IMR-90 (cell line): Measurements from ENCODE around the gene MEGF11. TPM values are rescaled to one million over a fixed set of nuclear protein-coding genes. Genes with fewer than 3 reads are reported as not detected.

Experiments
- ATAC-seq: fragments of 200-7000 bp; cut with Tn5 transposase; 2 replicates; pipeline ENCODE4 v1.9.1; 2020; ENCODE audit warnings: low read depth, mild to moderate bottlenecking, moderate library complexity
- BruUV-seq: library from RNA; stranded (reverse); fragments of 400-500 nt; replicated peaks from 2 replicates; lab custom pipeline; 2021; lab: Mats Ljungman, UMichigan
- CTCF ChIA-PET: fragments of 300-600 bp; formaldehyde crosslinking; extraction: SDS; loops from one replicate; lab custom pipeline; 2021; ENCODE audit warnings: antibody characterized with exemption; lab: Yijun Ruan, JAX
- POLR2A ChIA-PET: fragments of 300-600 bp; sonication (Branson Sonifier 250); formaldehyde crosslinking; loops from one replicate; lab custom pipeline; 2022; ENCODE audit warnings: antibody characterized with exemption; ENCODE audit not compliant: unreplicated experiment; lab: Charles Lee
- DNase-seq: peaks from one replicate; pipeline ENCODE4 v3.0.0; 2013
- H2AFZ ChIP-seq: replicated peaks from 2 replicates; pipeline ENCODE3; 2013; ENCODE audit warnings: low read length, mild to moderate bottlenecking; ENCODE audit not compliant: poor library complexity
- H2AK5ac ChIP-seq: 2 replicates; pipeline ENCODE4 v1.6.1; 2013; ENCODE audit warnings: low read depth, low read length, inconsistent platforms
- H2AK9ac ChIP-seq: replicated peaks from 2 replicates; pipeline ENCODE3; 2013; ENCODE audit warnings: mild to moderate bottlenecking, low read depth, low read length, moderate library complexity; ENCODE audit not compliant: poor library complexity
- H2BK120ac ChIP-seq: 2 replicates; pipeline ENCODE4 v1.6.1; 2013; ENCODE audit warnings: low read depth, low read length, inconsistent platforms
- H2BK15ac ChIP-seq: 3 replicates; pipeline ENCODE4 v1.6.1; 2013; ENCODE audit warnings: low read depth, low read length, inconsistent platforms
- H2BK20ac ChIP-seq: 2 replicates; pipeline ENCODE4 v1.6.1; 2013; ENCODE audit warnings: low read depth, mild to moderate bottlenecking, inconsistent platforms, low read length, moderate library complexity
- H2BK5ac ChIP-seq: 2 replicates; pipeline ENCODE4 v1.6.1; 2013; ENCODE audit warnings: mild to moderate bottlenecking, low read depth, low read length, inconsistent platforms; ENCODE audit not compliant: poor library complexity, severe bottlenecking
- H3K14ac ChIP-seq: replicated peaks from 2 replicates; pipeline ENCODE4 v1.6.1; 2013; ENCODE audit warnings: low read depth, low read length, inconsistent platforms
- H3K18ac ChIP-seq: 2 replicates; pipeline ENCODE4 v1.6.1; 2013; ENCODE audit warnings: low read depth, low read length, control low read depth
- H3K23ac ChIP-seq: 2 replicates; pipeline ENCODE4 v1.6.1; 2013; ENCODE audit warnings: low read depth, low read length, inconsistent platforms
- H3K27ac ChIP-seq: 2 replicates; pipeline ENCODE4 v1.5.1; 2013; ENCODE audit warnings: mild to moderate bottlenecking, control low read depth, low read length; ENCODE audit not compliant: insufficient read depth
- H3K27me3 ChIP-seq: 2 replicates; pipeline ENCODE4 v1.6.1; 2013; ENCODE audit warnings: low read length; ENCODE audit not compliant: control insufficient read depth, insufficient read depth
- H3K36me3 ChIP-seq: 2 replicates; pipeline ENCODE4 v1.6.1; 2013; ENCODE audit warnings: low read length, mixed read lengths; ENCODE audit not compliant: control insufficient read depth, insufficient read depth
- H3K4ac ChIP-seq: 2 replicates; pipeline ENCODE4 v1.6.1; 2013; ENCODE audit warnings: low read depth, low read length, inconsistent platforms
- H3K4me1 ChIP-seq: 2 replicates; pipeline ENCODE4 v1.6.1; 2013; ENCODE audit warnings: low read length, mixed read lengths; ENCODE audit not compliant: control insufficient read depth, insufficient read depth
- H3K4me2 ChIP-seq: 2 replicates; pipeline ENCODE4 v1.6.1; 2013; ENCODE audit warnings: low read depth, mild to moderate bottlenecking, control low read depth, low read length, moderate library complexity
- H3K4me3 ChIP-seq: 2 replicates; pipeline ENCODE4 v1.5.1; 2013; ENCODE audit warnings: low read depth, mild to moderate bottlenecking, control low read depth, low read length, moderate library complexity; ENCODE audit not compliant: insufficient read depth
- H3K56ac ChIP-seq: 2 replicates; pipeline ENCODE4 v1.6.1; 2013; ENCODE audit warnings: low read length, inconsistent platforms; ENCODE audit not compliant: insufficient read depth; ENCODE audit errors: extremely low read depth
- H3K79me1 ChIP-seq, 2 experiments: 2 replicates each; pipeline ENCODE4 v1.6.1; 2013; ENCODE audit warnings: low read length in 2 of 2, inconsistent platforms in 1 of 2, low read depth in 1 of 2
- H3K9ac ChIP-seq: 2 replicates; pipeline ENCODE4 v1.6.1; 2013; ENCODE audit warnings: low read depth, low read length, control low read depth
- H3K9me1 ChIP-seq: 2 replicates; pipeline ENCODE4 v1.6.1; 2013; ENCODE audit warnings: low read length, inconsistent platforms; ENCODE audit not compliant: insufficient read depth
- H3K9me3 ChIP-seq: 2 replicates; pipeline ENCODE4 v1.6.1; 2013; ENCODE audit warnings: low read length; ENCODE audit not compliant: control insufficient read depth, insufficient read depth
- H4K20me1 ChIP-seq: 2 replicates; pipeline ENCODE4 v1.6.1; 2013; ENCODE audit warnings: low read length, inconsistent platforms; ENCODE audit not compliant: insufficient read depth
- H4K5ac ChIP-seq: 2 replicates; pipeline ENCODE4 v1.6.1; 2013; ENCODE audit warnings: mild to moderate bottlenecking, low read depth, low read length, control low read depth
- H4K8ac ChIP-seq, 2 experiments: 2 replicates each; pipeline ENCODE4 v1.6.1; 2013; ENCODE audit warnings: low read depth in 2 of 2, low read length in 2 of 2, control low read depth in 1 of 2, inconsistent platforms in 1 of 2
- H4K91ac ChIP-seq: 2 replicates; pipeline ENCODE4 v1.6.1; 2013; ENCODE audit warnings: low read depth, low read length, inconsistent platforms; ENCODE audit not compliant: insufficient read depth
- CHD1 ChIP-seq: IDR thresholded peaks from 2 replicates; pipeline ENCODE4 v1.6.1; 2012; ENCODE audit warnings: low read depth, low read length, improper control_type of control experiment
- MAFK ChIP-seq: IDR thresholded peaks from 2 replicates; pipeline ENCODE4 v1.6.1; 2012; ENCODE audit warnings: low read depth, low read length, improper control_type of control experiment
- NFE2L2 ChIP-seq: fragments of 150-350 bp; IDR thresholded peaks from 2 replicates; pipeline ENCODE4 v1.6.1; 2016; ENCODE audit warnings: low read depth, mild to moderate bottlenecking, low read length
- POLR2A ChIP-seq: IDR thresholded peaks from 2 replicates; pipeline ENCODE4 v1.6.1; 2012; ENCODE audit warnings: mild to moderate bottlenecking, low read depth, low read length
- RAD21 ChIP-seq: IDR thresholded peaks from 2 replicates; pipeline ENCODE4 v1.6.1; 2012; ENCODE audit warnings: low read length, improper control_type of control experiment
- RCOR1 ChIP-seq: IDR thresholded peaks from 2 replicates; pipeline ENCODE4 v1.6.1; 2012; ENCODE audit warnings: mild to moderate bottlenecking, low read length, improper control_type of control experiment; ENCODE audit not compliant: insufficient replicate concordance
- SMC3 ChIP-seq: fragments of 150-350 bp; IDR thresholded peaks from 2 replicates; pipeline ENCODE4 v1.6.1; 2016; ENCODE audit warnings: low read depth, mild to moderate bottlenecking, antibody characterized with exemption, low read length, moderate library complexity
- WGBS, 2 experiments: methylation state at CpG; one replicate each; pipeline versions ENCODE4 v1.1.5 to v1.1.7; 2013; ENCODE audit warnings: missing lambda C conversion rate in 2 of 2; ENCODE audit not compliant: insufficient read length in 1 of 2; ENCODE audit errors: extremely low coverage in 2 of 2; 5-methylcytosine and 5-hydroxymethylcytosine counted together
- dilution Hi-C: fragments of 300-500 bp; cut with HindIII; formaldehyde crosslinking; loops from one replicate; pipeline ENCODE4 v1.14.3; 2018; ENCODE audit warnings: low sequenced_read_pairs; ENCODE audit not compliant: unreplicated experiment
- in situ Hi-C: fragments of 300-500 bp; cut with MboI; formaldehyde crosslinking; loops from 3 replicates; pipeline ENCODE4 v1.14.3; 2019; ENCODE audit warnings: low sequenced_read_pairs, inconsistent platforms, mixed read lengths
- intact Hi-C: fragments of 100-400 bp; cut with micrococcal nuclease; formaldehyde crosslinking; loops from 2 replicates; pipeline ENCODE4 v1.10.0; 2022
- polyA plus RNA-seq, 3 experiments: library from polyadenylated mRNA; depleted of rRNA; stranded (reverse); fragments of >200 nt; gene quantifications; 2 replicates each; pipeline ENCODE4 v1.2.3, GENCODE V29; 2012; ENCODE audit warnings: low replicate concordance in 1 of 3
- total RNA-seq: library from RNA; depleted of rRNA; stranded (reverse); fragments of >200 nt; gene quantifications from 2 replicates; pipeline ENCODE4 v1.2.3, GENCODE V29; 2012
- TF ChIP-seq, protein P1 (sequence below): fragments of 150-350 bp; IDR thresholded peaks from 2 replicates; pipeline ENCODE4 v1.6.1; 2016; ENCODE audit warnings: low read depth, mild to moderate bottlenecking, low read length, moderate library complexity, borderline replicate concordance
- TF ChIP-seq, protein P2 (sequence below): conservative IDR thresholded peaks from 2 replicates; pipeline ENCODE4 v1.5.1; 2012; ENCODE audit warnings: mild to moderate bottlenecking, low read depth, low read length, improper control_type of control experiment

Gene MEGF11
- total and polyA plus RNA-seq, 2 of the 4 experiments (the other 2 are of a cell fraction): not detected

DNA sequence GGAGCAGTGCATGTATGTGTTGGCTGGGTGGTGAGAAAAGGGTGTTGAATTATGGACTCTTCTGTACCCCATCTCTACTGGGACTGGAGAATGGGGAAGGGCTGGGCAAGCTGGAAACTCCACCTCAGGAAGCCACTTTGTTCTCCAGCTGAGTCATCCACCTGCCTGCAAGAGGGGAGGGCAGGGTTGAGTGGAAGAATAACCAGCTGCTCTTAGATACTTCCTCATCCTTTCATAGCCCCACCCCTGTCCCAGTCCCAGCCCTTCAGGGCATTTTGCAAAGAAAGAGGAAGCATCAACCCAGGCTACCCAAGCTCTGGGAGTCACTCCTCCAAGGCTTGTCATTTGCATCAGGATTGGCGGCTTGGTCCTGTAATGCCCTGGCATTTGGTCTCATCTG is 351.2 kb downstream of the MEGF11 start:
- DNase-seq (peak; percentile 6), ATAC-seq (no peak)
- Histone ChIP-seq H2BK15ac (no peak overlapping the region), H3K79me1 (peaks cover 0 to 25% of the 10 kb centered on the region in 2 experiments; a peak in 3 of 4 replicates), H3K36me3 (peaks cover 36% of the 10 kb centered on the region), H2AK5ac (no peak overlapping the region), H3K9ac (no peak overlapping the region), H4K91ac (no peak overlapping the region), H3K9me3 (no peaks in the 10 kb centered on the region), H4K8ac (no peak overlapping the region), H4K20me1 (no peaks in the 10 kb centered on the region; the same call in 1 of the 2 replicates), H4K5ac (no peak overlapping the region), H2BK20ac (no peak overlapping the region), H3K4me3 (no peak overlapping the region), H2BK5ac (no peak overlapping the region), H3K27ac (no peak overlapping the region), H3K27me3 (no peaks in the 10 kb centered on the region), H3K9me1 (peaks cover 15% of the 10 kb centered on the region), H3K4ac (no peak overlapping the region), H3K4me2 (no peak overlapping the region), H3K23ac (no peak overlapping the region), H3K18ac (no peak overlapping the region), H2BK120ac (no peak overlapping the region), H2AFZ (no peak overlapping the region), H3K4me1 (peaks cover 5% of the 10 kb centered on the region), H3K14ac (no peak overlapping the region), H2AK9ac (no peak overlapping the region), H3K56ac (no peak overlapping the region)
- whole genome bisulfite sequencing, 2 experiments: no CpG with 5 or more reads among the region's 1 CpG
- POLR2A ChIA-PET: no interaction called here
- TF ChIP-seq, protein P1, sequence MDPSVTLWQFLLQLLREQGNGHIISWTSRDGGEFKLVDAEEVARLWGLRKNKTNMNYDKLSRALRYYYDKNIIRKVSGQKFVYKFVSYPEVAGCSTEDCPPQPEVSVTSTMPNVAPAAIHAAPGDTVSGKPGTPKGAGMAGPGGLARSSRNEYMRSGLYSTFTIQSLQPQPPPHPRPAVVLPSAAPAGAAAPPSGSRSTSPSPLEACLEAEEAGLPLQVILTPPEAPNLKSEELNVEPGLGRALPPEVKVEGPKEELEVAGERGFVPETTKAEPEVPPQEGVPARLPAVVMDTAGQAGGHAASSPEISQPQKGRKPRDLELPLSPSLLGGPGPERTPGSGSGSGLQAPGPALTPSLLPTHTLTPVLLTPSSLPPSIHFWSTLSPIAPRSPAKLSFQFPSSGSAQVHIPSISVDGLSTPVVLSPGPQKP: no peak
- TF ChIP-seq NFE2L2 (no peak), RAD21 (no peak), RCOR1 (no peak), POLR2A (no peak), MAFK (no peak), SMC3 (no peak), CHD1 (no peak)
- TF ChIP-seq, protein P2, sequence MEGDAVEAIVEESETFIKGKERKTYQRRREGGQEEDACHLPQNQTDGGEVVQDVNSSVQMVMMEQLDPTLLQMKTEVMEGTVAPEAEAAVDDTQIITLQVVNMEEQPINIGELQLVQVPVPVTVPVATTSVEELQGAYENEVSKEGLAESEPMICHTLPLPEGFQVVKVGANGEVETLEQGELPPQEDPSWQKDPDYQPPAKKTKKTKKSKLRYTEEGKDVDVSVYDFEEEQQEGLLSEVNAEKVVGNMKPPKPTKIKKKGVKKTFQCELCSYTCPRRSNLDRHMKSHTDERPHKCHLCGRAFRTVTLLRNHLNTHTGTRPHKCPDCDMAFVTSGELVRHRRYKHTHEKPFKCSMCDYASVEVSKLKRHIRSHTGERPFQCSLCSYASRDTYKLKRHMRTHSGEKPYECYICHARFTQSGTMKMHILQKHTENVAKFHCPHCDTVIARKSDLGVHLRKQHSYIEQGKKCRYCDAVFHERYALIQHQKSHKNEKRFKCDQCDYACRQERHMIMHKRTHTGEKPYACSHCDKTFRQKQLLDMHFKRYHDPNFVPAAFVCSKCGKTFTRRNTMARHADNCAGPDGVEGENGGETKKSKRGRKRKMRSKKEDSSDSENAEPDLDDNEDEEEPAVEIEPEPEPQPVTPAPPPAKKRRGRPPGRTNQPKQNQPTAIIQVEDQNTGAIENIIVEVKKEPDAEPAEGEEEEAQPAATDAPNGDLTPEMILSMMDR: no peak
- in situ Hi-C loops (loop anchor here (25.0 kb wide), 1 partner anchor 585 kb away; the partner anchor contains the start of gene SNAPC5), intact Hi-C loops (no loop called here), dilution Hi-C loops (no loop called here)
- BruUV-seq: no TSS peak
- CTCF ChIA-PET: no interaction called here
